Activated CD4-positive, alpha-beta T cell treated with anti-CD3 and anti-CD28 coated beads, Interleukin-2, Interleukin-4, amounts not matched to agents 100 ng/mL and 50 ng/mL, durations not matched to agents 16 hours and 8 hours (primary cell): ENCODE measurements around the gene FEZF1.

ENCODE experiments used
- DNase-seq: peaks from one replicate; pipeline ENCODE4 v3.0.0-alpha.2; 2020; ENCODE audit warnings: low spot score

Gene FEZF1

DNA sequence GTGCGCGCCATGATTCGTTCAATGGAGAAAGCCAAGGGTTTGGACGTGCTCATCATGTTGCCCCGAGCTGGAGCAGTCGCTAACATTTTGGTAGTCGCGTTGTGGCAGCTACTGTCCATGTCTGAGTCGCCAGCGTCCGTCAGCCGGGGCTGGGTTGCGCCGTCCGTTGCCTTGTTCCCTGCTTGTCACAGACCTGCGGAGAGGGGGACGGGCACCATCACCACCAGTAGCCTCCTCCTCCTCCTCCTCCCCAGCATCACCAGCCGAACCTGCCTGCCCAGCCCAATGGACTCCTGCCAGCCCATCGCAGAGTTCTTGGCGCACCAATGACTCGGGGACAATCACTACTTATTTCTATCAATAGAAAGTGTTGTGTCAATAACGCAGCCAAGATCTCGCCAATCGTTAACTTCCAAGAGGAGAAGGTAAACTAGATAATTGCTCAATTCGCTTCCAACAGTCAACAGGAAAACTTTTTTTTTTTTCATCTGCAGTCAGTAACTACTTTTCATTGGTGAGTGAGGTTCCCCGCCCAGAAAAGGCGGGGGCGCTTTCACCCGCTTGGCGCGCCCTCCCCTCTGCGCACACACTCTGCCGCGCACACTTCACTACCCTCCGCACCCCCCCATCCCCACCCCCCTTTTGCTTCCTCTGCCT lies at the start of gene FEZF1:
Gene FEZF1 (minus strand): TSS at position 432 of the 657 bp plus-strand sequence. CDS start 313 bp downstream, at position 119.
- DNase-seq, result no peak

DNA sequence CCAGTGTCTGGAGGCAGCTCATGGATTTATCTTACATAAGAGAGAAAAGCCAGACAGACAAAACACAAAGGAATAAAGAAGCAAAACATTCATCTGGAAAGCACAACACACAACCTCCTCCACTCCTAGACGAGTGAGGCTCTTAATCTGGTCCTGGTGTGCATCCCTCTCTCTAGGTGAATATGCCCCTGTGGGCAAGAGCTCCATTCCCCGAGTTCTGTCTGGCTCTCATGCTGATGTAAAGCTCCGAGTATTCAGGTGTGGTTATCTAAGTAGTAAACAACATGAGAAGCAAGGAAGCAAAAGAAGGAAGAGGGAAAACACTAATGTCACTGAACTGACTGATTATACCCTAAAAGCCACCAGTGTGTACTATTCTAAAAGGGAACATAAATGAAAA lies 47.9 kb upstream of the FEZF1 start:
- DNase-seq, result no peak

DNA sequence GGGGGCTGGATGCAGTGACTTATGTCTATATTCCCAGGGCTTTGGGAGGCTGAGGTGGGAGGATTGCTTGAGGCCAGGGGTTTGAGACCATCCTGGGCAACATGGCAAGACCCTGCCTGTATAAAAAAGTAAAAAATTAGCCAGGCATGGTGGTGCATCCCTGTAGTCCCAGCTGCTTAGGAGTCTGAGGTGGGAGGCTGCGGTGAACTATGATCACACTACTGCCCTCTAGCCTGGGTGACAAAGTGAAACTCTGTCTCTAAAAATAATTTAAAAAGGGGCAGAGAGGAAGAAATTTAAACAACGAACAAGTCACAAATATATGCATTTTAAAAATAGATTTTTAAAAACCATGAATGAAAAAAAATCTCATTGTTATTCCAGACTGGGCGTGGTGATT lies 46.2 kb upstream of the FEZF1 start:
- DNase-seq, result no peak

DNA sequence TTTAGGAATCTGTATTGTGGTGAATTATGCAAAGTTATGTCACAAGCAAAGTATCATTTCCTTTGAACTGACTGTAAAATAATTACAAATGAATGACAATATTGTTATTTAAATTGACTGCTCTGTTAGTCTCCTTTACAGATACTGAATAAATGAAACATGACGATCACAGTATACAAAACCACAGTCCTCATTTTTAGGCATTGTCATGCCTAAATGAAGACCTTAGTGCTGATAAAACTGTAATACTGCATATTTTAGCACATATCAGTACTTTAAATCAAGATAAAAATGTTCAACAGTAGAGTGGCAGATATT lies 39.7 kb upstream of the FEZF1 start:
- no peak for DNase-seq

DNA sequence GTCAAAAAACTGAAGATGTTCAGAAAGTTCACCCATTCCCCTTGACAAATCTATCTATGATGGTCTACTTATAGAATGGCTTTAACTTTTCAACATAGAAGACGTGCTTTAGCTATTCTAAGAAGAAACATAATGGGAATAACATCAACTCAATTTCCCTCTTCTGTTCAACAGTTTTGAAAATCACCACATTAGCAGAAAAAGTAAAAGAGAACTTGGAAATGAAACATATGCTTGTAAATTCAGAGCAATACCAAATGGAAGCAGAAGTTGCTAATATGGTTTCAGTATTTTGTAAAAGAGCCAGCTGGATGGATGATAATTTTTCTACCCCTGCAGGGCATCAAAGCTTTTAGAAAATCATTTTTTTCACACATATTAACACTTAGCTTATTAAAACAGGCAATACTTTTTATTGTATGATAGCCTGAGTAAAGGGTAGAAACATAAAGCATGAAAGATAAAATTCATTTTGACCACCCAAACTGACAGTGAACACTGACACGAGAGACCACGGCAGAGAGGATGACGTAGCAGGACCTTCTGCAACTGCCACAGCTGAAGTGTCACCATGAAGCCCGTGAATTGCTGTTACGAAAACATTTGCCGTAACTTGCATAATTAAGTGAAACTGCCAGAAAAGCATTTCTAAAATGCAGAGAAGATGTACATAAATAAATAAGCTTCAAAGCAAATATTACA lies 39.2 kb upstream of the FEZF1 start:
- no peak for DNase-seq

DNA sequence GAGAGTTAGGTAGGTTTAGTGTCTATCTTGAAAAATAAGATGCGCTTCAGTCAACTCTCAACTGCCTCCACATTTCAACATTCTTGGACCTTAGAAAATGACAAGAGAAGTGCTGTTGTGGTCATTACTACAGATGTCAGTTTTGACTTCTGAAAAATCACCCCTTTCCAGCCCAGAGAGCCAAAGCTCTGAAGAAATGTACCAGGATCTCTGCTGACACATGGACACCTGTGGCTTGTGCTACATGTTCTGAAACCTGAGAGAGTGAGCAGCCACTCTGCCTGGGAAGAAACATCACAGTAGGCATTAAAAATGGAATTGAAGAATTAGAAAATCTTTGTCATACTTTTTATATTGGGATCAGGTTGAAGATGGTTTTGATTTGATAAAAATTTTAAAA lies 35.9 kb upstream of the FEZF1 start:
- DNase-seq, result no peak

DNA sequence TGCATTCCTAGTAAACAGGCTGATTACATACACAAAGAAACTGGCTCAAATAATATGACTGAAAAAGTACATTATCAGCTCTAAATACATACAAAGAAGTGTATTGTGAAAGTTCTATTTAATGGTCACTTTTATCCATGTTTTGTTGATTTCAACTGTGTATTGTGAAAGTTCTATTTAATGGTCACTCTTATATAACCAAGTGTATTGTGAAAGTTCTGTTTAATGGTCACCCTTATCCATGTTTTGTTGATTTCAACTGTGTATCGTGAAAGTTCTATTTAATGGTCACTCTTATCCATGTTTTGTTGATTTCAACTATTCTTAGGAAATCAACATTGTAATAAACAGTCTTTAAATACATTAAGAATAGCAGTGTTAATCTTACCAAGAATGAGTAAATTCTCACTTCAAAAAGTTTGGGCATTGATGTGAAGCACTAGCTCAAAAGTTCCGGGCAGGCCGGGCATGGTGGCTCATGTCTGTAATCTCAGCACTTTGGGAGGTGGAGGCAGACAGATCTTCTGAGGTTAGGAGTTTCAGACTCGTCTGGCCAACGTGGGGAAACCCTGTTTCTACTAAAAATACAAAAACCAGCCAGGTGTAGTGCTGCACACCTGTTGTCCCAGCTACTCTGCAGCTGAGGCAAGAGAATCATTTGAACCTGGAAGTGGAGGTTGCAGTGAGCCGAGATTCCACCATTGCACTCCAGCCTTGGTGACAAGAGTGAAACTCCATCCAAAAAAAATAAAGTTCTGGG lies 34.8 kb upstream of the FEZF1 start:
- no peak for DNase-seq

DNA sequence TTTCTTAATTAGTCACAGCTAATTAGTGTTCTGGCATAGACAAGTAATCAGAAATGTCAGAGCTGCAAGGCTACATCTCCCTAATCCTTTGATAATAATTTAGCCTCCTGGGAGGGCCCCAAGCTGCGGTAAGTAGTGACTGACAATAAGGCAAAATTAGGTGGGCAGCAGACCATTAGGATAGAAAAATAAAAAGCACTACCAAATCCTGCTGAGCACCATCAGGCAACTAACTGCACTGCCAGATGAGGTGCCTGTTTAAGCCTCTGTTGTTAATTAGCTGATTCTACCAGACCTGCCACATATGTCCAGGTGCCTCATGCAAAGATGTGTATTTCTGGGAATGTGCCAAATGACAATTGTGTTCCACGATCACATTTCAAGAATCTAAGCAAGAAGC lies 32.5 kb upstream of the FEZF1 start:
- DNase-seq, result no peak

DNA sequence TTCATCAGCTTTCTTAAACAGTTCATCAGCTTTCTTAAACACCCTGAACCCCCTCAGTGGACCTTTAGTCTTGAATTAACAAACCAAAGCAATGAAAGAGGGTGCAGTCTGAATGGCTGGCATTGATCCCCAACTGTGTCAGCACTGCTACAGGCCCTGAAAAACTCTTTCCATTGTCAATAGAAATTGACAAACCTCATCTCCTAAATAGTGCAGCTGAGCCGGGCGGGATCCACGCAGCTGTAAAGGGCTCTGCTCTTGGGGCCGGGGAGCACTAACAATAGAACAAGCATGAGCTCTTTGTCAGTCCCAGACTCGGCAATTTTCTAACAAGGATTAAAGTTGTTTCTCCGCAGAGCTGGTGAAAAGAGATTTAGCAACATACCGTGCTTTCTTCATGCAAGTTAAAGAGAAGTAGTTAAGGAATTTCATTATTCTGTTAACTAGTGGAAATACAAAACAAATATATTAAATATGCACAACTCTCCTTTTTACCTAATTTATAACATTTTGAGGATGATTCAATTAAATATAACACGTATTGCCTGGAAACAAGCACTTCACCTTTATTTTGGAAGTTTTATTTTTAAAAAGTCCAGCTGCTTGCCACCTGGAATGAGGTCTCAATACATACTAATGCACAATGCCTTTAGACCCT lies 24.7 kb upstream of the FEZF1 start:
- no peak for DNase-seq

DNA sequence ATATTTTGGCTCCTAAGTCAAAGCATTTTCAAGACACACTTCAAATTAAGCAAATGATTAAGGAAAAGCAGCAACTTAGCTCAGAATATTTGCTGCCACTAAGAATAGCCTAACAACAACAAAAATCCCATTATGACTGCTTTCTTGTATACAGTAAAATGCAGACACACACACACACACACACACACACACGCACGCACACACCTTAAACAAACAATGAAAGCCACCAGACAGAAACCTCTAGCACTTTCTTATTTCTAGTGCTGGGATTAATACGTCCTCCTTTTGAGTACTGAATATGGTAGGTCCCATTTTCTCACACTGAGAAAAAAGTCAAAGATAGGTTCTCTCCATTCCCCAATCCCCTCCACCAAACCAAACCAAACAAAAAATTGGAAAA lies 23.4 kb upstream of the FEZF1 start:
- no peak for DNase-seq

DNA sequence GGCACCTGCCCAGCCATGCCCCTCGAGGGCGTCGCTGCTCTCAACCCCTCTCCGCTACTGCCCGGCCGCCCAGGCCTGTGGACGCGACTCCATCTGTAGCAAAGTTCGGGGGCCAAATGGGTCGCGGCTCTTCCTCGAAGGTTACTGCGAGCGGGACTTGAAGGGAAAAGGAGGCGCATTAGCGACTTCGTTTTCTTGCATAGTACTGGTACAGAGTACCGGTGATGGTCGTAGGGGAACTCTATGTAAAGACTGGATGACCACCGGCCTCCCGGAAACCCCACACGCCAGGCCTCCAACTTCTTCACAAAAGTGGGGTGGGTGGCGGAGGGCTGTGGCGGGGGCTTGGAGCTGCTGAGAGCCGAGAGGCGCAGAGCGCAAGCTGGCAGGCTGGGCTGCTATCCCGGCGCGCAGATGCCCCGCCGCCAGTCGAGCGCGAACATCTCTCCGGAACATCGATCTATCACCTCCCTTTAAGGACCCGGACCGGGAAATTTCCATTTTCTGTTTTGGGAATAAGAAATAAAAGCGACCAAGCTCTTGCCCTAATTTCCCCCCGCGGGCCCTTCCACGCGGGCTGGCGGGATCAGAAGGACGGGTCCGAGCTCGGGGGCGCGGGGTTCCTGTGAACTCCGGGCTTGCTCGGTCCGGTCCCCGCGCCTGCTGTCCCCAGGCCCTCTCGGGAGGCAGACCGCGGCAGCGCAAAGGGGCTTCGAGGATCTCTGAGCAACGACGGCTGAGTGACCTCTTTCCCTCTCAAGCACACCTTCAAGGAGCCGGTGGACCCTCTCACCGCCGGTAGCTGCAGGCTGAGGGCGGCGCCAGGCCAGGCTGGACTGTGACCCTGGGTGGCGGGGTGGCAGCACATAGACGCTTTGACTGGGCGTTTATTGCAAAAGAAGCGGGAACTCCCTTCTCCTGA lies 12.2 kb upstream of the FEZF1 start:
- DNase-seq, result no peak

DNA sequence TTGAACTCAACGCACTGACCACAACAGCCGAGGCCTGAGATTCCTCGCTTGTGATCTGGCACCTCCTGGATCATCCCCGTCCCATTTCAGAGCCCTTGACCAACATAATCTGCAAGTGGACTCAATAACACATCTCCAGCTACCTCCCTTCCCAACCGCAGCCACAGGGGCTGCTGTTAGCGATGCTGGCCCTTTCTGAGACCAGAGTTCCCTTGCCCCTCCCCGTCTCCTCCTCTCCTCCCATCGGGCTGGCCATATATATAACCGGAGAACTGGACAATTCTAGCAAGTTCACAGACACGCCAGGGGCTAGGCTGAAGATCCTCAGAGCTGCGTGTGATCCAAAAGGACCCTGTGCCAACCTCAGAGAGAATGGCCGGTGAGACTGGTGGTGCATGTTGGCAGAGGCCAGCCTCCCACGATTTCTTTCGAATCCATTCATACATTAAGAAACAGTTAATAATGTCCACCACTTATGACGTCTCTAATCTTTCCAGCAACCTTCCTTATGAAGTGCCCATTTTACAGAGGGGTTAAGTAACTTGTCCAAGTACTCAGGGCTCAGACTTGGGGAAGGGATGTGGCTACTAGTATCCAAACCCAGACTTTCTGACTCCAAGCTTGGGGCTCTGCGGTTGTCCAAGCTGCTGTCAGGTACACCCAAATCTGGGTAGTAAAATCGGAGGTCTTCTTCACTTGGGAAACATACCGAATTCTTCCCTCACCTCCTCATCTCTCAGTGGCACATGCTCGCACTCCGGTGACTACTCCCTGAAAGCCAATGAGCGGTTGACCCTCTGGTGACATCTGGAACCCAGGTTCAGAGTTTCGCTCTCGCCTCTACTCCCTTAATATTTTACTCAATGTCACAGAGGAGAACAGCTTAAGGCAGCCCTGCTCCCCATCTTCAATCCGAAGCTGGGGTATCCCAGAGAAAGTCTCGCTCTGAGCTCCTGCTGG lies 11.2 kb upstream of the FEZF1 start:
- DNase-seq, result no peak

DNA sequence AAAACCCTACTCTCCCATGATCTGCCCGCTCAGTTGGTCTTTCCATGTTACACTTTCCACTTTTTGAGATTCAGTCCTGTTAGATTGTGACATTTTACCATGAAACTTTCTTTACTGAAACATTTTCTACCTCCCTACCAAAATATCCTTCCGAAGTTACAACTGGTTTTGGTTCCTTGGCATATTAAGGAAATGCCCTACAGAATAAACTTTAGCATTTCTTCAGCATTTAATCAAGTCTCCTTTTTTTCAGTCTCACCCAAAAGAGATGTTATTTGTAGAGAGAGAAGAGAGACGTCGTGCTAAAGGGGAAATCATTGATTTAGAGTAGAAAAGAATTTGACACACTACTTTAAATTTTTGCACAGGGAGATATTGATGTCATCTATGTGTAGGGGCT lies 9.7 kb upstream of the FEZF1 start:
- no peak for DNase-seq

DNA sequence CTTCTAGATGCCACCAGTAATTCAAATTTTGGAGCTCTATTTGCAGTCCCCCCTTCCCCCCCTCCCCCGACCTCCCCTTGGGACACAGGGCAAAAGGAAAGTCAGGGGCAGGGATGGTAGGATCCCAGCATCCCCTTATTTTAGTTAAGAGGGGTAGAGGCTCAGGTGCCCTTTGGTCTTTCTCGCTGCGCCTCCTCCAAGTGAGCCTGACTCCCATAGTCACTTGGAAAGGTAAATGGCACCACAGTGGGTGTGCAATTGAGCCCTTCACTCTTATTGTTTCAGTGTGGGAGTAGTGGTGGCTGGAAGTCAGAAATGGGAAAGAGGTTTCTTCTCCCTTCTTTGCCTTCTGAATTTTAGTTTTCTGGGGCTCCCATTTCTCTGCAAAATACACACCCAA lies 8.2 kb upstream of the FEZF1 start:
- DNase-seq, result no peak

DNA sequence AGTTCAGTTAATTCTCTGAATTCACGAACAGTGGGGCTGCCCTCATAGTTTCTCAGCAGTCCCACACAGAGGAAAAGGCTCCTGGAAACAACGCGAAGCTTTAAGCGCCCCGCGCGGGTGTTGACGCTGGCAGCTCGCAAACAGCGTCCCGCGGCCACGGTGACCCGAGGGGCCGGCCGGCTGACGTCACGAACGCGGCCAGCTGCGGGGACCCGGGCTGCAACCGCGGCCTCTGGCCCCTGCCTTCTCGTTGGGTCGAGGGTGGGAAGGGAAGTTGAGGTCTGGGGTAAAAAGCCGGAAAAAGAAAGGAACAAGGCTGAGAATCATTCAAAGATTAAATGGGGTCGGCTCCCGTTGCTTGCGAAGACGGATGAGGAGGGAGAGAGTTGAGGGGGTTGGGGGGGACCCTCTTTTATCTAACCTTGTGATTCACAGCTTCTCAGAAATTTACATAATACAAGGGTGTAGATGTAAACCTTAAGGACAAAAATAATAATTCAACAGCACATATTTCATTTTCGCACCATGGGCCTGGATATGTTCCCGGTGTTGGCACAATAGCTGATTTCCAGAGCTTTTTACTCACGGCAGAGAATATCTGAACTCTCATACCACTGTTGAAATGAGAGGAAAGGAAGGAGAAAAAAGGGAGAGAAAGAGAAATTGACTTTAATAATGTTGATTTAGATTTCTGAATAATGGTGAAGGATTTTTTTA lies 7.3 kb upstream of the FEZF1 start:
- DNase-seq, result no peak

DNA sequence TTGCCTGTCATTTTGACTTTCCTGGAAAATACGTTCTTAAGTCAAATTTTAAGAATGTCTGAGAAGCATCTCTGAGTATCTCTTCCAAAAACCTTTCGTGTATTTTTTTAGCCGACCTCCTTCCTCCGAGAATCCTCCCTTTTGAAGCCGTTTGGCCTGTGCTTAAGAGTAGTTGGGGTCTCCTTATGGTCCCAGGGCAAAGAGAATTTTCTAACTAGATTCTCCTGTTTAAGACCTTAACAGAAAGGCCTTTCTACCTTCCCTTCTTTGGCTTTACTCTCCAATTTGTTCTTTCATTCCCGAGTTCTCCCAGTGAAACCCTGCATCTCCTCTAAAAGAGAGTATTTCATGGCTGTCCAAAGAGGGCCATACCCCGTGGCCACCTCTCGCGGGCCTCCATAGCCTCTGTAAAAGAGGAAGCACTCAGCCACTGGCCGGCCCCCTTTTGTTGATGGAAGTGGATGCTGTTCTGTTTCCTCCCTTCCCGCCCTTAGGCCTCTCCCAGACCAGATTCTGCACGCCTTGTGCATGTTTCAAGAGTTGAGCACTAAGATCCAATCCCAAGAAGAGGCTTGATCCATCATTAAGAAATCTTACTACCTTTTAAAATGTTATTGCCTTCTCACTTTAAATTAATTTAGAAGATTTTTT lies 6.6 kb upstream of the FEZF1 start:
- no peak for DNase-seq

DNA sequence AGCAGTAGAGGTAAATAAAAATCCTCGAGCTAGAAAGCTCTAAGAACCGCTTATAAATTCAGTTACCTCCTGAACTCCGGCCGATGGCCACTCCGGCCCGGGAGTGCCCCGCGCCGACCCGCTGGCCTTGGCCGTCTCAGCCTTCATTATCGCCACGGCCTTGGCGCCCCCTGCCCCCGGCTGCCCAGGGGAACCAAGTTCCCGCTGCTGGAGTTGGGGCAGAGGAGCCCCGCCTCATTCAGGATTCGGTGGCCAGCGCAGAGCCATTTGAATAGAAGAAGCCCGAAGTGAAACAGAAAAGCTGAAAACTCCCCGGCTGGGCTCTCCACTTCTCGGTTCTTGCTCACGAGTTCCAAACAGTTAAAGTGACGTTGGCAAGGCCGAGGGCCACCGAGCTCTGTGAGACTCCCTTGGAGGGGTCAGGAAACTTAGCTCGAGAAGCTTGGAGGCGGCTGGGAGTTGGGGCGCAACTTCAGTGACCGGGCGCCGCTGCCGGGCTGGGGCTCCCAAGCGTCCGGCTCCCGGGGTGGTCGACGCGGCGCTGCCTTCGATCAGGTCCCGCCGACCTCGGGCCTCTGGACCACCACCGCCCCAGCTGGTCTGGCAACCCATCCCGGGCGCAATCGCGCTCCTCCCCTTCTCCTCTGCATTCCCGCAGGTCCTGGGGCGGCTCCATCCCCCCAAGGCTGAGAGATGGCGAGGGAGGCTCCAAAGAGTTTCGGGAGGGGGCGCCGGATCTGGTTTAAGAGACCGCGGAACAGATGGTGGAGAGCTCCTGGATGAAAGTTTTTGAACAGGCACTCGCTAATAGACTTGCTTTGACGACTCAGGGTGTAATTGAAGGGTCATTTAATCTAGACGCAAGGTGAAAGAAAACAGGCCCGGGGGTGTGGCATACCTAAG lies 5.8 kb upstream of the FEZF1 start:
- no peak for DNase-seq

DNA sequence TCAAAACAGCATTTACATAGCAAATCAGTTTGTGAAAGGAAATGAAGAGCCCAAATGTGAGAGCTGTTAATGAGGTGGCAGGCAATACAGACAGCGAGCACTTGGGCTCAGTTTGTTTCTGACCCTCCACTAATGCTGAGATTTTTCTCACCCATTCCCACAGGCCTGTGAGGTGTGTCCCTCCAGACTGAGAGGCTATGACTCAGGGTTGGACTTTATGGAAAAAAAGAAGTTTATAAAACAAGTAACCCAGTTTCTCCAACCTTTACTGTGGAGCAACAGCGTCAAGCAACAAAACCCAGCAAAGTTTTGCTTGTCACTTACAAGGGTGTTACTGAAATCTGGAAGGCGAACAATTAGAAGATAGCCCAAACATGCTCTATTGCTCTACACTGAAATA lies 4.9 kb upstream of the FEZF1 start:
- DNase-seq, result no peak
